ENCODE data around the gene EPHA10. TPM values are rescaled to one million over a fixed set of nuclear protein-coding genes. Genes with fewer than 3 reads are reported as not detected.

Gene EPHA10
- total RNA-seq, 2 donors from 2014 or later, result 0.73 to 11.8 TPM

DNA sequence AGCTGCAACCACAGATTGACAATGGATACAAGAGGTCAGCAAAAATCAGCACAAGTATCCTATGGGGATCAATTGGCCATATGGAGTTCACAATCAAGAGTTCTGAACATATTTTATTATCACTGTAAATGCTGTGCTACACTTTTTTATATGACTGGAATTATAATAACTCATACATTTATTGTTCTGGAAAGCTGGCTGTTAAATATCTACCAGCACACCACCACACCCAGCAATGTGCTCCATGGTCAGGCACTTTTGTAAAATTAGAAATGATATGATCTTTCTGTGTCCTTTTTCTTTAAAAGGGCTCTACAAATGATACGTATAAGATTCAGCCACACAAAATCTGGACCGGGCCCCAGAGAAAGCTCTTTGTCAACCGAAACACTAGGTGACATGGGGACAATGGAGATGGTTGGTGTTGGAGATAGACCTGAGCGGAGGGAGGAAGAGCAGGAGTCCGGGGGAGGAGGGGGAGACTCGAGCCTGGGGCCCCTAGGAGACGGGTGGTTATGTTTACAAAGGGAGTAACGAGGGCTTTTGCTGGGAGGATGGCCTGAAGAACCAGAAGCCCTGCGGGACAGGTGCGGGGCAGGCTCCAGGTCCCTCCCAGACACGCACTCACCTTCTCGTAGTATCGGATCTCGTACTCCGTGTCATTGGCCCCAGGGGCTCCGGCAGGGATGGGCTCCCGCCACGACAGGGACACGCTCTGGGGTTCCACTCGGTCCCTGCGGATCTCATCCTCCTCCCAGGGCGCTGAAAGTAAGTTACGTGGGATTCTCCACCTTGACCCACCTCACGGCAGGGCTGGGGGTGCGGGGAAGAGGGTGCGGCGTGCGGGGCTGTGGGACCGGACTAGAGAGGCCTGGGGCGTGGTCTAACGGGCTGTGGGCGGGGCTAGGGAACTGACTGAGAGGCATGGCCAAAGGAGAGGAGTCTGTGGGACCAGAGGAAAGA lies 30.0 kb downstream of the EPHA10 start:
- no peaks in the 10 kb centered on the region for H3K9me3 ChIP-seq
- no peak overlapping the region for H3K4me3 ChIP-seq
- TF ChIP-seq POLR2AphosphoS5 (IDR thresholded peaks at IDR 0.05) (no peak), CTCF (IDR thresholded peaks at IDR 0.05) (no peak), POLR2A (IDR thresholded peaks at IDR 0.05) (no peak)
- WGBS, result 7% methylated on average over 32 of the region's 32 CpGs
- no peak for DNase-seq (ENCODE audit: low spot score)
- no peaks in the 10 kb centered on the region for H3K4me1 ChIP-seq (replicated peaks)
- no peaks in the 10 kb centered on the region for H3K36me3 ChIP-seq
- no peak overlapping the region for H3K27ac ChIP-seq
- intact Hi-C loops (cut with DNase I), result no loop called here
- peaks cover 5% of the 10 kb centered on the region for H3K27me3 ChIP-seq (replicated peaks; ENCODE audit: insufficient read depth)

DNA sequence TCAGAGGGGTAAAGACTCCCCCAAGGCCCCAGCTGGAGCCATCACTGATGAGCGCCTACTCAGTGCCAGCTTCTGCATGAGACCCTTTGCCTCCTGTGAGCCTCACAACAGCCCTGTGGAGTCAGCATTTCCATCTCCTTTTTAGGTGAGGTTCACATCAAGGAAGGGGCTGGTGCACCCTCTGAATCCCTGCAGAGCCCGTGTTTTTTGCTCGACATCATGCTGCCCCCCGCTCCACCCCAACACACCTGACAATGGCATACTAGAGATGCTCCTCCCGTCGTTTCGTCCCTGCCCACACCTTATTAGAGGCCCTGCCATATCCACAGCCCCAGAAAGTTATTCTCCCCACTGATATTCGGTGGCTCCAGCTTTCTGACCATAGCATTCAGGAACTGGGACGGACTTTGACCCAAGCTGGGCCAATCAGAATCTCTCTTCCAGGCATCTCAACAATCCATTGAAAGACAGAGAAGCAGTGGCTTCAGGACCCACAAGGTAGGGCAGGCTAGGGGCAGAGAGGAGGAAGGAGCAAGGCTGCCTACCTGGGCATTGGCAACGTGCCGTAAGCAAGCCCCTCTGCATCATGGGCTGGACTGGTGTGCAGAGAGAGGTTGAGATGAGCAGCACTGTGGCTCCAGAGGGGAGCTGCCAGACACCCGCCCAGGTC lies 32.7 kb downstream of the EPHA10 start:
- no peaks in the 10 kb centered on the region for H3K36me3 ChIP-seq
- intact Hi-C loops (cut with DNase I), result no loop called here
- no peaks in the 10 kb centered on the region for H3K4me1 ChIP-seq (replicated peaks)
- WGBS, result 76% methylated on average over 12 of the region's 12 CpGs
- TF ChIP-seq CTCF (IDR thresholded peaks at IDR 0.05) (no peak), POLR2A (IDR thresholded peaks at IDR 0.05) (no peak), POLR2AphosphoS5 (IDR thresholded peaks at IDR 0.05) (no peak)
- H3K27me3 ChIP-seq (replicated peaks; ENCODE audit: insufficient read depth), result peaks cover 5% of the 10 kb centered on the region
- no peak overlapping the region for H3K27ac ChIP-seq
- H3K9me3 ChIP-seq, result no peaks in the 10 kb centered on the region
- DNase-seq (ENCODE audit: low spot score), result no peak
- H3K4me3 ChIP-seq, result no peak overlapping the region

GRCh38 chr1:37731312-37732019 lies 33.5 kb downstream of the EPHA10 start:
- WGBS, result 84% methylated on average over 15 of the region's 15 CpGs
- H3K4me1 ChIP-seq (replicated peaks), result no peaks in the 10 kb centered on the region
- intact Hi-C loops (cut with DNase I), result no loop called here
- DNase-seq (ENCODE audit: low spot score), result no peak
- no peak overlapping the region for H3K4me3 ChIP-seq
- TF ChIP-seq POLR2A (IDR thresholded peaks at IDR 0.05) (no peak), CTCF (IDR thresholded peaks at IDR 0.05) (no peak), POLR2AphosphoS5 (IDR thresholded peaks at IDR 0.05) (no peak)
- peaks cover 5% of the 10 kb centered on the region for H3K27me3 ChIP-seq (replicated peaks; ENCODE audit: insufficient read depth)
- no peaks in the 10 kb centered on the region for H3K9me3 ChIP-seq
- no peaks in the 10 kb centered on the region for H3K36me3 ChIP-seq
- H3K27ac ChIP-seq, result no peak overlapping the region

DNA sequence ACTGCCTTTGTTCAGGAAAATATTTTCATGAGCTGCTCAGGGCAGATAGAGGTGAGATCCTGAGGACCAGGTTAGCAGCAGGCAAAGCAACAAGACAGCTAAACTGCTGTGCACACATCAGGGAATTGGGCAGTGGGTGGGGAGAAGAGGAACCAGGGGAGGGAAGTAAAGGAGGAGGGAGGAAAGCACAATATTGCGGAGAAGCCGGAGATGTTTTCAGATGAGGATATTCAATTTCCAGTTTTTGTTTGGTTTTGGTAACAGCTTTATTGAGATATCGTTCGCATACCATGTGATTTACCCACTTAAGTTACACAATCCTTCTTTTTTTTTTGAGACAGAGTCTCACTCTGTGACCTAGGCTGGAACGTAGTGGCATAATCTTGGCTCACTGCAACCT lies 34.5 kb downstream of the EPHA10 start:
- H3K27me3 ChIP-seq (replicated peaks; ENCODE audit: insufficient read depth), result peaks cover 1% of the 10 kb centered on the region
- intact Hi-C loops (cut with DNase I), result no loop called here

More for the DNA sequence above, 34.5 kb downstream of the EPHA10 start:
- H3K4me3 ChIP-seq, result no peak overlapping the region
- no peak overlapping the region for H3K27ac ChIP-seq
- no peak for DNase-seq (ENCODE audit: low spot score)
- WGBS, result 74% methylated on average over 5 of the region's 5 CpGs
- TF ChIP-seq POLR2A (IDR thresholded peaks at IDR 0.05) (no peak), CTCF (IDR thresholded peaks at IDR 0.05) (no peak), POLR2AphosphoS5 (IDR thresholded peaks at IDR 0.05) (no peak)
- no peaks in the 10 kb centered on the region for H3K36me3 ChIP-seq
- no peaks in the 10 kb centered on the region for H3K4me1 ChIP-seq (replicated peaks)
- H3K9me3 ChIP-seq, result no peaks in the 10 kb centered on the region

Measured in prostate gland (tissue), 2 donors.